KMS-11 (cell line): ENCODE data around the gene CYB5B.

Experiments
- H2AFZ ChIP-seq: fragments of 200-600 bp; sonication (generic); 2 replicates; pipeline ENCODE4 v1.6.1; 2016; ENCODE audit warnings: antibody characterized with exemption, mixed run types, low read depth
- H3K27ac ChIP-seq: fragments of 200-600 bp; sonication (generic); 2 replicates; pipeline ENCODE4 v1.6.1; 2016; ENCODE audit warnings: mild to moderate bottlenecking, mixed run types
- H3K27me3 ChIP-seq: fragments of 200-600 bp; sonication (generic); 2 replicates; pipeline ENCODE4 v1.6.1; 2017; ENCODE audit warnings: mild to moderate bottlenecking, low read depth, mixed run types, moderate library complexity; ENCODE audit not compliant: insufficient read depth
- H3K36me3 ChIP-seq: fragments of 200-600 bp; sonication (generic); 2 replicates; pipeline ENCODE4 v1.6.1; 2017; ENCODE audit warnings: mild to moderate bottlenecking, mixed run types; ENCODE audit not compliant: insufficient read depth
- H3K4me1 ChIP-seq: fragments of 200-600 bp; sonication (generic); 2 replicates; pipeline ENCODE4 v1.6.1; 2016; ENCODE audit warnings: mild to moderate bottlenecking, low read depth, mixed run types; ENCODE audit not compliant: poor library complexity, severe bottlenecking
- H3K4me2 ChIP-seq: fragments of 200-600 bp; sonication (generic); 2 replicates; pipeline ENCODE4 v1.7.0; 2016; ENCODE audit warnings: mild to moderate bottlenecking, mixed run types
- H3K4me3 ChIP-seq: fragments of 200-600 bp; sonication (generic); IDR thresholded peaks from 2 replicates; pipeline ENCODE4 v1.6.1; 2017; ENCODE audit warnings: low read depth, low read length, mixed read lengths; ENCODE audit not compliant: insufficient read depth
- H3K79me2 ChIP-seq: fragments of 200-600 bp; sonication (generic); 2 replicates; pipeline ENCODE4 v1.6.1; 2016; ENCODE audit warnings: low read depth, mixed run types; ENCODE audit not compliant: insufficient read depth
- H3K9ac ChIP-seq: fragments of 200-600 bp; sonication (generic); 2 replicates; pipeline ENCODE4 v1.6.1; 2016; ENCODE audit warnings: mild to moderate bottlenecking, mixed run types
- H4K20me1 ChIP-seq: fragments of 200-600 bp; sonication (generic); 2 replicates; pipeline ENCODE4 v1.6.1; 2016; ENCODE audit warnings: mild to moderate bottlenecking, mixed run types; ENCODE audit not compliant: insufficient read depth
- CTCF ChIP-seq: fragments of 200-600 bp; sonication (generic); conservative IDR thresholded peaks from 2 replicates; pipeline ENCODE4 v1.6.1; 2017; ENCODE audit warnings: low read depth, mild to moderate bottlenecking, antibody characterized with exemption, low read length, moderate library complexity, mixed read lengths

CYB5B gene

GRCh38 chr16:69509125-69509524 is 84.7 kb downstream of the CYB5B start:
- no peaks in the 10 kb centered on the region for H4K20me1 ChIP-seq
- H3K4me2 ChIP-seq, result no peak overlapping the region
- H3K27ac ChIP-seq, result no peak overlapping the region
- H3K27me3 ChIP-seq, result no peaks in the 10 kb centered on the region
- H3K4me1 ChIP-seq, result no peaks in the 10 kb centered on the region
- H3K79me2 ChIP-seq, result no peaks in the 10 kb centered on the region
- H3K9ac ChIP-seq, result no peak overlapping the region
- no peak overlapping the region for H3K4me3 ChIP-seq
- no peak for TF ChIP-seq CTCF
- no peak overlapping the region for H2AFZ ChIP-seq
- H3K36me3 ChIP-seq, result no peaks in the 10 kb centered on the region

- H3K4me3 ChIP-seq, result no peak overlapping the region
- H3K9ac ChIP-seq, result no peak overlapping the region
- no peak for TF ChIP-seq CTCF
- H4K20me1 ChIP-seq, result no peaks in the 10 kb centered on the region
- H3K79me2 ChIP-seq, result no peaks in the 10 kb centered on the region
- no peak overlapping the region for H3K27ac ChIP-seq
- no peaks in the 10 kb centered on the region for H3K36me3 ChIP-seq
- H3K4me1 ChIP-seq, result no peaks in the 10 kb centered on the region
- H2AFZ ChIP-seq, result no peak overlapping the region
- H3K4me2 ChIP-seq, result no peak overlapping the region
- no peaks in the 10 kb centered on the region for H3K27me3 ChIP-seq
These were observed 87.2 kb downstream of the CYB5B start for GRCh38 chr16:69511651-69512050.

GRCh38 chr16:69513180-69513966 is 89.0 kb downstream of the CYB5B start:
- no peaks in the 10 kb centered on the region for H3K27me3 ChIP-seq
- no peak overlapping the region for H3K9ac ChIP-seq
- no peaks in the 10 kb centered on the region for H3K36me3 ChIP-seq
- H2AFZ ChIP-seq, result no peak overlapping the region
- no peak overlapping the region for H3K4me3 ChIP-seq
- H3K27ac ChIP-seq, result no peak overlapping the region
- H3K4me1 ChIP-seq, result no peaks in the 10 kb centered on the region
- no peak for TF ChIP-seq CTCF
- no peak overlapping the region for H3K4me2 ChIP-seq
- H4K20me1 ChIP-seq, result no peaks in the 10 kb centered on the region
- no peaks in the 10 kb centered on the region for H3K79me2 ChIP-seq

GRCh38 chr16:69514356-69514755 is 89.9 kb downstream of the CYB5B start:
- H4K20me1 ChIP-seq, result no peaks in the 10 kb centered on the region
- H3K79me2 ChIP-seq, result no peaks in the 10 kb centered on the region
- no peaks in the 10 kb centered on the region for H3K36me3 ChIP-seq
- peaks cover 3% of the 10 kb centered on the region for H3K4me1 ChIP-seq
- no peak overlapping the region for H2AFZ ChIP-seq
- H3K4me3 ChIP-seq, result no peak overlapping the region
- TF ChIP-seq CTCF, result no peak
- no peak overlapping the region for H3K9ac ChIP-seq
- no peak overlapping the region for H3K27ac ChIP-seq
- no peak overlapping the region for H3K4me2 ChIP-seq
- H3K27me3 ChIP-seq, result no peaks in the 10 kb centered on the region
